SKM-1 treated with dmso at 0.1 percent for 144 hours (cell line): ENCODE results near the gene GTF2H1.
A peak's percentile ranks its signal among the peaks of the same experiment; 100 is the strongest.

ENCODE experiments used
- DNase-seq: peaks from one replicate; lab custom pipeline; 2025; ENCODE audit not compliant: unreplicated experiment; lab: John Stamatoyannopoulos, UW

Gene GTF2H1

GRCh38 chr11:18321969-18322711, at the start of gene GTF2H1, which contains the start of gene HPS5:
TSS of gene GTF2H1 (plus strand) at chr11:18322567. CDS start at chr11:18333075, 10,508 bp downstream.
TSS of gene HPS5 (minus strand) at chr11:18322140. CDS start at chr11:18317858, 4,282 bp downstream.
- peak; percentile 97 for DNase-seq

DNA sequence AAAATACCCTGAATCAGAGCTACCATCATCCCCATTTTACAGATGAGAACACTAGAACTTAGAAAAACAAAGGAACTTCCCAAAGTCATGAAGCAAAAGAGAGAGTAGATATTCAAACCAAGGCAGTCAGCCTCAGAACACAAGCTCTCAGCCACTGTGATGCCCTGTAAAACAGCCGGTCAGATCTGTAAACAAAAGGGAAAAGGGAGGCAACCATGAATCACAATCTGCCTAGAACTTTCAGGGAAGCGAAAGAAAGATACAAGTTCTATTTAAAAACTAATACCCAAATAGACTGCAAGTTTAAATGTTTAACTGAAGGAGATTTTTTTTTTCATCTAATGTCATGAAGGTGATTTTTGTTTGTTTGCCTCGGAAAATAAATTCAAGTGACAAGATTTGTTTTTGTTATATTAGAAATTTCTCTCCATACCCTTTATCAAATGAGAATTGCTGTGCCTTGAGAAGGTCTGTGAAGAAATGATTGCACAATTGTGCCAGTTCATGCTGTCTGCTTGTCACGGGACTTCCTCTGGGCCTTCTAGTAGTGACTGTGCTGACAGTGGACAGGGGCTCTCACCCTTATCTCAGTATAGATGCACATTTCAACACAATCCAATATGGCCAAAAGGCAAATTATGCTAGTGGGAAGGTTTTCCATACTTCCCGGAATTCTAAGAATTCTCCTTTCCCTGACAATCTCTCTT, 44.6 kb upstream of the GTF2H1 start:
- DNase-seq: peak; percentile 44

GRCh38 chr11:18280438-18281045, 41.8 kb upstream of the GTF2H1 start:
- no peak for DNase-seq

DNA sequence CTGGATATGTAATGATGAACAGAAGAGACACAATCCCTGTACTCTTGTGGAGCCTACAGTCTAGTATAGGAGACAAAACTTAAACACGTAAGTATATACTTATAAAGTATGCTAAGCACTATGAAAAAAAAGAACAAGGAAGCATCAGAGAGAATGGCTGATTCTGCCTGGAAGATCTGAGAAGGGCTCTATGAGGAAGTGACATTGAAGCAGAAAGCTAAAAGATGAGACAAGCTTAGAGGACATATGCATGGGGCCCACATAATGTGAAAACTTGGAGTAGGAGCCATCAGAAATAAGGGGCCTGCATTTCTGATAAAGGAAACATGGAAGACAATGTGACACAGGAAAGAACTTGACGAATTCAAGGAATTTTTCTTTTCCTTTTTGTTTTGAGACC, 39.7 kb upstream of the GTF2H1 start:
- DNase-seq: no peak

DNA sequence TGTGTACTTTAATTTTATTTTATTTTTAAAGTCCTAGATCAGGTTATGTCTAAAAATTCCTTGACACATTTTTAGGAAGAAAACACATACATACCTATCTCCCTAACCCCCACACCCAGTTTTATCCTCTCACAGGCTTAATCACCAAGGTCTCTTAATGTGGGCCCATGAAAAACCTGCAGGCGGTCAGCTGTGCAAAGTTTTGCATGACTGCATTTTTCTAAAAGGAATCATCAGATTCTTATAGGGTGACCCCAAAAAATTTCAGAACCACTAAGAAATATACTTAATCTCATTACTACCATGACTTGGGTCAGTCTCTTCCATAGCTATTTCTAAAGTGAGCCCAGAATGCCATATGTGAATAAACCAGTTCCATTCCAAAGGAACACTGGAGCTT, 36.5 kb upstream of the GTF2H1 start:
- DNase-seq: no peak

GRCh38 chr11:18288911-18289310, 33.5 kb upstream of the GTF2H1 start:
- no peak for DNase-seq

DNA sequence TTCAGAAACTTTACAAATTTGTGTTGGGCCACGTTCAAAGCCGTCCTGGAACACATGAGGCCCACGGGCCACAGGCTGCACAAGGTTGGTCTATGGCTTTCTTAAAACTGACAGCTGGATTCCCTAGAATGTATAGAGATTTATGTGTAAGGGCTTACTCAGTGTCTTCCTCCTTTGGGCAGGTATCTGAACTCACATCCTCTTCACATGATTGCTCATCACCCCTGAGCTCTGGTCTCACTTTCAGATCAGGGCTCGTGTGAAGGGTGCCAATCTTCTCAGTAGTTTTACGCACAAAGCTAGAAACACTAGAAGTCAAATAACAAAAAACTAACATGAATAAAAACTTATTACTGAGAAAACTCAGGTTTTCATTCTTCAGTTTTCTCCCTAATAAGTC, 27.5 kb upstream of the GTF2H1 start:
- no peak for DNase-seq

DNA sequence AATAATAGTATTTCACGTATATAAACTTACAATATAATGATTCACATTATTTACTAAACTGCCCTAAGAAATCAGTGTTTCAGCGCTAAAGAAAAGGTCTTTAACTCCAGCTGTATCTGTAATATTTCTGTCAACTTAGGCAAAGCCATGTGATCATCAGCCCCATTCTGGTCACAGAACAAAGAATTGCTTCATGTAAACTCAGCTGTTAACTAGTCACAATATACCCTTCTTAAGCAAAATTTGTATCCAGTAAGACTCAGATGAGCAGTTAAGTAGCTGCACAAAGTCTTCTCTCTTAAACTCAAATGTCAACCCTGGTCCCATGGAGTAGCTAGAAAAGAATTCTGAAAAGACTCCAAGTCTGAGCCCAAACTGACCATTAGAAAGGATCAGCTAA, 27.1 kb upstream of the GTF2H1 start:
- DNase-seq: no peak

DNA sequence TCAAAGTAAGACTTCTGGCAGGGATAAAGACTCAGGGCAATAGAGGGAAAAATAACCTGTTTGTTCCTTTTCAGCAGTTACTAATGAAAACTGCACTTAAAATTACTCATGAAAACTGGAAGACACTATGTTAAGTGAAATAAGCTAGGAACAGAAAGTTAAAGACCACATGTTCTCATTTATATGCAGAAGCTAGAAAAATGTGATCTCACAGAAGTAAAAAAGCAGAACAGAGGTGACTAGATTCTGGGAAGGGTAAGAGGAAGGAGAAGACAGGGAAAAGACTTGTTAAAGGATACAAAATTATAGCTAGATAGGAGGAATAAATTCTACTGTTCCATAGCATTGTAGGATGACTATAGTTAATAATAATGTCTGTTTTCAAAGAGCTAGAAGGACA, 22.6 kb upstream of the GTF2H1 start:
- no peak for DNase-seq

GRCh38 chr11:18304745-18305144, 17.6 kb upstream of the GTF2H1 start:
- DNase-seq: no peak

- no peak for DNase-seq
These were observed 14.8 kb upstream of the GTF2H1 start for GRCh38 chr11:18307461-18308139.

- no peak for DNase-seq
These were observed 14.1 kb upstream of the GTF2H1 start for GRCh38 chr11:18308242-18308641.

DNA sequence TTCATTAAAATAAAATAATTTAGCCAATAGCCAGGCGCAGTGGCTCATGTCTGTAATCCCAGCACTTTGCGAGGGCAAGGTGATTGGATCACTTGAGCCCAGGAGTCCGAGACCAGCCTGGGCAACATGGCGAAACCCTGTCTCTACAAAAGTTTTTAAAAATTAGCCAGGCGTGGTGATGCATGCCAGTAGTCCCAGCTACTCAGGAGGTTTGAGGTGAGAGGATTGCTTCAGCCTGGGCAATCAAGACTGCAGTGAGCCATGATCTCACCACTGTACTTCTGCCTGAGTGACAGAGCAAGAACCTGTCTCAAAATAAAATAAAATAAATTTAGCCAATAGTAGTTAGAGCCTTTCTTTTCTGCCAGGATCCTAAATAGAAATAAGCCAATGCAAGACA, 12.7 kb upstream of the GTF2H1 start:
- DNase-seq: no peak

DNA sequence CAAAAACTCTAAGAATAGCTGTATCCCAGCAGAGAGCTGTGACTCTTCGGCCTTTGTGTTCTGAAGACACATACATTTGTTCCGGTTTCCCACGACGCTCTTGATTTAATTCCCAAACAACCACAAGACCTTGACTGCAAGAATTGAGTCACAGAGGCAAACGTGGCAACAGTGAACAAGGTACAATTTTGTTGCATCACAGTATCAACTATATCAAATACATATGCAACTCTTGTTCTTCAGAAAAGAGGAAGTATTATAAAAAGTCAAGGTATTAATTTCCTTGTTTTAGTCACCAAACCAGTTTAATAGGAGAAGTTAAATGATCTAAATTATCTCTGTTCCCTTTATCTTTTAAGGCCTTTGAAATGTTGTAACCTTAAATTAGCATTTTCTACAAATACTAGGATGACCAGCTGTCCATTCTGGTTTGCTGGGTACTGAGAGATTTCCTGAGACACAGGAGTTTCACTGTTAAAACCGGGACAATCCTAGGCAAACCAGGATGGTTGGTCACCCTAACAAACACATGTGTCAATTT, 11.5 kb upstream of the GTF2H1 start:
- DNase-seq: peak; percentile 28

DNA sequence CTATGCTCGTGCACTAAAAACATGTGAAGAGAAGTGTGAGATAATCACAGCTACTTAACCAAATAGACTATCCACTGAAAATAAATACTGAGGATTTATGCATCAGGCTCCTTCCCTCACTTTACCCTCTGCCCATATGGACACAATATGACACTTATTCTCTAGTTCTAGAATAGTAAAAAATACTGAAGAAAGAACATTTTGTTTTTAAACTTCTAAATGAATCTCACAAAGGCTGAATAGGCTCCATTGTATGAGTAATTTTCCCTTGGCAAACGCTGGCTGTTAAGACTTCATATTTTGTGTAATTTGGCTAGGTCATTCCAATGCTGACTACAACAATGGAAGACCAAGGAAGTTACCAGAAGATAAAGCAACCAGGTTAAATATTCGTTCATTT, 10.4 kb upstream of the GTF2H1 start:
- DNase-seq: no peak

- no peak for DNase-seq
These were observed 9.5 kb upstream of the GTF2H1 start for GRCh38 chr11:18312663-18313420.

DNA sequence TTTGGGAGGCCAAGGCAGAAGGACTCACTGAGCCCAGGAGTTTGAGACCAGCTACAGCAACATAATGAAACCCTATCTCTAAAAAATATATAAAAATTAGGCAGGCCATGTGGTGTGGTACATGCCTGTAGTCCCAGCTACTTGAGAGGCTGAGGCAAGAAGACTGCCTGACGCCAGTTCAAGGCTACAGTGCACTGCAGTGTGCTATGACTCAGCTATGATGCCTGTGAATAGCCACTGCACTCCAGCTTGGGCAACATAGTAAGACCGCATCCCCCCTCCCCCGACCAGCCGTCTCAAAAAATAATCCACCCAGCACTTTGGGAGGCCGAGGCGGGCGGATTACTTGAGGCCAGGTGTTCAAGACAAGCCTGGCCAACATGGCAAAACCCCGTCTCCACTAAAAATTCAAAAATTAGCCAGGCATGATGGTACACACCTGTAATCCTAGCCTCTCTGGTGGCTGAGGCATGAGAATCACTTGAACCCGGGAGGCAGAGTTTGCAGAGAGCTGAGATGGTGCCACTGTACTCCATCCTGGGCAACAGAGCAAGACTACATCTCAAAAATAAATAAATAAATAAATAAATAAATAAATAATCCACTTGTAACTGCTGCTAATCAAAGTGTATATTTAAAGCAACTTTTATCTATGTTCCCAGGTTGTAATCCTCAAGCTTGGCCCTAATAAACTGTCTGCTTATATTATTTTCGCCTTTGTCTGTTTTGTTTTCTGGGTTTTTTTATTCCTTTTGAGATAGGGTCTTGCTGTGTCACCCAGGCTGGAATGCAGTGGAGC, 8.2 kb upstream of the GTF2H1 start:
- DNase-seq: no peak

DNA sequence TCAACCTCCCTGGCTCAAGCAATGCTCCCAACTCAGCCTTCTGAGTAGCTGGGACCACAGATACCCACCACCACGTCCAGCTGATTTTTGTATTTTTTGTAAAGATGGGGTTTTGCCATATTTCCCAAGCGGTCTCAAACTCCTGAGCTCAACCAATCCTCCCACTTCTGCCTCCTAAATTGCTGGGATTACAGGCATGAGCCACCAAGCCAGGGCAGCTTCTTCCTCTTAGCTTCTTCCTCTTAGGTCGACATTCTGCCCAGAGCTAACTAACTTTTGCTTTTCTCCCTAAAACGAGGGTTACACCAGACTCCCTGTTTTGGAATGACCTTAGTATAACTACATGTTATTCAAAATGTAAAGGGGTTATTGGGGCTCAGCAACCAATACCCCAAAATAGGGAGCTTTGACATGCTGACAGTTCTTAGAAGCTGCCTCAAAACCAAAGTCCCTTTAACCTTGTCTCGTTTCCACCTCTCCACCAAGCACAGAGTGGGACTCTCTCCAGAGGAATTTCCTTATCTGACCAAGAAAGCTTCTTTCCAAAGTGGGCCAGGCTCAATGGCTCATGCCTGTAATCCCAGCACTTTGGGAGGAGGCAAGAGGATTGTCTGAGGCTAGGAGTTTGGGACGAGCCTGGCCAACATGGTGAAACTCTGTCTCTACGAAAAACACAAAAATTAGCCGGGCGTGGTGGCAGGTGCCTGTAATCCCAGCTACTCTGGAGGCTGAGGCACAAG, 7.4 kb upstream of the GTF2H1 start:
- peak; percentile 15 for DNase-seq

DNA sequence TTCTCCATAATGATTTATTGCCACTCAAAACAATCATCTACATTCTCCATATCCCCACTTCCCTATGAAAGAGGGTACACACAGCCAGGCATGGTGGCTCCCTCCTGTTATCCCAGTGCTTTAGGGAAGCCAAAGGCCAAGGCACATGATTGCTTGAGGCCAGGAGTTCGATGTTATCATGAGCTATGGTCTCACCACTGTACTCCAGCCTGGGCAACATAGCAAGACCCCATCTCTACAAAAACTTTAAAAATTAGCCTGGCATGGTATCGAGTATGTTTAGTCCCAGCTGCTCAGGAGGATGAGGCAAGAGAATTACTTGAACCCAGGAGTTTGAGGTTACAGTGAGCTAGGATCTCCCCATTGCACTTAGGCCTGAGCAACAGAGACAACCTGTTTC, 6.5 kb upstream of the GTF2H1 start:
- DNase-seq: no peak
